Duodenal mucosa (tissue), 2 donors: Measurements from ENCODE around the gene BAG3.
A peak's percentile ranks its signal among the peaks of the same experiment; 100 is the strongest.
"Not testable (repeated sequence)": the region's sequence is repeated elsewhere in the genome, so short reads cannot be mapped to it uniquely, and the experiment has no call there.

Experiments
- H3K27ac ChIP-seq: one replicate; pipeline ENCODE4 v1.7.0; 2013; ENCODE audit warnings: low read depth, low read length
- H3K27me3 ChIP-seq, 2 donors: one replicate each; pipeline ENCODE4 v1.7.0; 2013; ENCODE audit warnings: low read length in 2 of 2, control low read depth in 1 of 2; ENCODE audit not compliant: insufficient read depth in 2 of 2, control insufficient read depth in 1 of 2
- H3K36me3 ChIP-seq, 2 donors: one replicate each; pipeline ENCODE4 v1.7.0; 2013; ENCODE audit warnings: low read length in 2 of 2, control low read depth in 1 of 2; ENCODE audit not compliant: insufficient read depth in 2 of 2, control insufficient read depth in 1 of 2
- H3K4me1 ChIP-seq, 2 donors: one replicate each; pipeline ENCODE4 v1.7.0; 2013; ENCODE audit warnings: low read length in 2 of 2, control low read depth in 1 of 2; ENCODE audit not compliant: insufficient read depth in 2 of 2, control insufficient read depth in 1 of 2
- H3K4me3 ChIP-seq, 2 donors: one replicate each; pipeline ENCODE4 v1.7.0; 2013; ENCODE audit warnings: low read length in 2 of 2, low read depth in 1 of 2
- H3K9ac ChIP-seq, 2 donors: one replicate each; pipeline ENCODE4 v1.7.0; 2013; ENCODE audit warnings: low read length in 2 of 2, low read depth in 1 of 2
- H3K9me3 ChIP-seq, 2 donors: one replicate each; pipeline ENCODE4 v1.7.0; 2013; ENCODE audit warnings: low read length in 2 of 2, control low read depth in 1 of 2; ENCODE audit not compliant: control insufficient read depth in 1 of 2

Gene BAG3

GRCh38 chr10:119706521-119707278, 55.5 kb downstream of the BAG3 start:
- Histone ChIP-seq H3K27me3 (no peaks in the 10 kb centered on the region), H3K4me1 (no peaks in the 10 kb centered on the region), H3K9me3 (peaks cover 0 to 4% of the 10 kb centered on the region in 2 donors), H3K27ac (no peak overlapping the region), H3K9ac (no peak overlapping the region), H3K36me3 (no peaks in the 10 kb centered on the region), H3K4me3 (no peak overlapping the region)

DNA sequence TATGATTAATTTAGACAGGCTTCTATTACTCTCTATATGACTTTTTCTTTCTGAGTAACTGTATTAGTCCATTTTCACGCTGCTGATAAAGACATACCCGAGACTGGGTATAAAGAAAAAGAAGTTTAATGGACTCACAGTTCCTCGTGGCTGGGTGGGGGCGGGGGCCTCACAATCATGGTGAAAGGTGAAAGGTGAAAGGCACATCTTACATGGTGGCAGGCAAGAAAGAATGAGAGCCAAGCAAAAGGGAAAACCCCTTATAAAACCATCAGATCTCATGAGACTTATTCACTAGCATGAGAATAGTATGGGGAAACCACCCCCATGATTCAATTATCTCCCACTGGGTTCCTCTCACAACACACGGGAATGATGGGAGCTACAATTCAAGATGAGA, 56.2 kb downstream of the BAG3 start:
- H3K4me3 ChIP-seq, H3K27ac ChIP-seq, H3K4me1 ChIP-seq, H3K36me3 ChIP-seq, H3K9me3 ChIP-seq, H3K9ac ChIP-seq, H3K27me3 ChIP-seq: not testable (repeated sequence)

DNA sequence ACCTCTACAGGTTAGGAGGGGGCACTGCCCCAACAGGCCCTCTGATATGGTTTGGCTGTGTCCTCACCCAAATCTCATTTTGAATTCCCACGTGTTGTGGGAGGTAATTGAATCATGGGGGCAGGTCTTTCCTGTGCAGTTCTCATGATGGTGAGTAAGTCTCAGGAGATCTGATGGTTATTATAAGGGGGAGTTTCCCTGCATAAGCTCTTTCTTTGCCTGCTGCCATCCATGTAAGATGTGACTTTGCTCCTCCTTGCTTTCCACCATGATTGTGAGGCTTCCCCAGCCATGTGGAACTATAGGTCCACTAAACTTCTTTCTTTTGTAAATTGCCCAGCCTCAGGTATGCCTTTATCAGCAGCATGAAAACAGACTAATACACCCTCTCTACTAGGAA, 59.8 kb downstream of the BAG3 start:
- H3K27me3 ChIP-seq, H3K4me3 ChIP-seq, H3K9me3 ChIP-seq, H3K9ac ChIP-seq, H3K27ac ChIP-seq, H3K4me1 ChIP-seq, H3K36me3 ChIP-seq: not testable (repeated sequence)

DNA sequence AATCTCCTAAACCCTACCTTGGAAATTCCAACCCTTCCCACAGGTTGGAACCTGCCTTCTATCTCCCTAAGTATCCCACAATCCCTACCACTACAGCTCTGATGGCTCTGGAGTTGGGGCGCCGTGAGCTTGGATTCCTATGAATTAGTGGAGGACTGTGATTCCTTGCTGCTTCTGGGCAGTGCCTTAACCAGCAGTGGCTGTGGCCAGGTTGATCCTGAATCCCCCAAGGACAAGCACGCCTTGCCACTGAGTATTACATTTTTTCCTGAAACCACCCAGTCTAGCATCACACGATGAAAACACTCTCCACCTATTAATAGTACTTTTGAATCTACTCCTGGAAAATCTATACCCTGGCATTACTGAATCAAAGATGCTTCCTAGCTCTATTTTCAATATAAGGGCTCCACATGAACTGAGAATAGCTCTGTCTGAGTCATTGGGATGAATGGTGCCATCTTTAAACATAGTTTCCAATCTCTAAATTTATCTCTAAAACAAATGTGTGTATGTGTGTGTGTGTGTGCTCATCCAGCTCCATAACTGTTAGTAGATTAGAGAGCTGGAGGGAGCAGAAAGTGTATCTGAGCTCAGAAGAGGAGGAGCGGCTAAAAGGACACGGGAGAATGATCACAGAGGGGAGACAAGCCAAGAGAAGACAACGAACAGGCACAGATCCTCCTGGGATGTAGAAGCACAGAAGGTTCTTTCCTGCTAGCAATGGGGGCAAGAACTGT, 62.7 kb downstream of the BAG3 start:
- Histone ChIP-seq H3K4me1 (no peaks in the 10 kb centered on the region), H3K4me3 (no peak overlapping the region), H3K9ac (no peak overlapping the region), H3K9me3 (no peaks in the 10 kb centered on the region), H3K27me3 (no peaks in the 10 kb centered on the region), H3K27ac (no peak overlapping the region), H3K36me3 (no peaks in the 10 kb centered on the region)

GRCh38 chr10:119714484-119714816, 63.3 kb downstream of the BAG3 start:
- no peak overlapping the region for H3K27ac ChIP-seq
- no peaks in the 10 kb centered on the region for H3K27me3 ChIP-seq
- no peaks in the 10 kb centered on the region for H3K9me3 ChIP-seq
- H3K36me3 ChIP-seq = no peaks in the 10 kb centered on the region
- no peak overlapping the region for H3K4me3 ChIP-seq
- H3K4me1 ChIP-seq = no peaks in the 10 kb centered on the region
- no peak overlapping the region for H3K9ac ChIP-seq

- Histone ChIP-seq H3K36me3 (no peaks in the 10 kb centered on the region), H3K27ac (no peak overlapping the region), H3K4me3 (no peak overlapping the region), H3K4me1 (no peaks in the 10 kb centered on the region), H3K9ac (no peak overlapping the region), H3K27me3 (no peaks in the 10 kb centered on the region), H3K9me3 (no peaks in the 10 kb centered on the region)
Measured at GRCh38 chr10:119715628-119716505, 64.7 kb downstream of the BAG3 start.

DNA sequence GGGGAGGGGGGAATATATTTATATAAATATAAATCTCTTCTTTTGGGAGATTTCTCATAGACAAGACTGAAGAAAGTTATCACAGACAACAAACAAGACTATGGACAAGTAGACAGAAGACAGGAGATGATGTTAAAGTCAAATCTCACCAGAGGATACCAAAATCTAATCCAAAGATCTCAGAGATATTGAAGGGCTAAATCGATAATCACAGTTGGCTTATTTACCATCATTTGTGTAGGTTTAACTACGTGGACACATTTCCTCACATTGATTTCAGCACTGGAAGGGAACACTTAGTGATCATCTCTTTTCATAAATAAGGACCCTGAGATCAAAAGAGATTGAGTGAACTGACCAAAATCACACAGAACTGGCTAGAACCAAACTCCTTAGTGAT, 72.0 kb downstream of the BAG3 start:
- Histone ChIP-seq H3K27me3 (no peaks in the 10 kb centered on the region), H3K27ac (no peak overlapping the region), H3K4me3 (no peak overlapping the region), H3K4me1 (peaks cover 24 to 25% of the 10 kb centered on the region in 2 donors), H3K36me3 (no peaks in the 10 kb centered on the region), H3K9me3 (no peaks in the 10 kb centered on the region), H3K9ac (no peak overlapping the region)

GRCh38 chr10:119723624-119724023, 72.4 kb downstream of the BAG3 start:
- H3K27me3 ChIP-seq = no peaks in the 10 kb centered on the region
- H3K9ac ChIP-seq = no peak overlapping the region
- H3K9me3 ChIP-seq = no peaks in the 10 kb centered on the region
- no peak overlapping the region for H3K27ac ChIP-seq
- H3K36me3 ChIP-seq = no peaks in the 10 kb centered on the region
- peaks cover 24 to 25% of the 10 kb centered on the region in 2 donors for H3K4me1 ChIP-seq
- H3K4me3 ChIP-seq = no peak overlapping the region

GRCh38 chr10:119724593-119725516, 73.7 kb downstream of the BAG3 start:
- no peaks in the 10 kb centered on the region for H3K27me3 ChIP-seq
- peaks cover 24 to 25% of the 10 kb centered on the region in 2 donors for H3K4me1 ChIP-seq
- H3K36me3 ChIP-seq = no peaks in the 10 kb centered on the region
- peak overlapping the region; percentile 89 for H3K27ac ChIP-seq
- H3K9ac ChIP-seq = peak overlapping the region; percentile 73 to 91
- peak overlapping the region; percentile 71 to 80 for H3K4me3 ChIP-seq
- H3K9me3 ChIP-seq = no peaks in the 10 kb centered on the region
